ENCODE measurements around the gene STUB1.
"Not testable (repeated sequence)": the region's sequence is repeated elsewhere in the genome, so short reads cannot be mapped to it uniquely, and the experiment has no call there.

DNA sequence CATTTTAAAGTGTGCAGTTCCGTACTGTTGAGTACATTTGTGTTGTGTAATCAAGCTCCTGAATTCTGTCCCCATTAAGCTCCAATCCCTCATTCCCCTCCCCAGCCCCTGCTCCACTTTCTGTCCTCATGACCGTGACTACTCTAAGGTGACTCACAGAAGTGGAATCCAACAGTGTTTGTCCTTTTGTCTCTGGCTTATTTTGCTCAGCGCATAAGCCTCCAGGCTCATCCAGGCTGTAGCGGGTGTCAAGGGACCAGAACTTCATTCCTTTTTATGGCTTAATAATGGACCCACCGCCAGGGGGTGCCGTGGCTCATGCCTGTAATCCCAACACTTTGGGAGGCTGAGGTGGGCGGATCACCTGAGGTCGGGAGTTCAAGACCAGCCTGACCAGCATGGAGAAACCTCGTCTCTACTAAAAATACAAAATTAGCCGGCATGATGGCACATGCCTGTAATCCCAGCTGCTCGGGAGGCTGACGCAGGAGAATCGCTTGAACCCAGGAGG, 32.6 kb downstream of the STUB1 start:
- TF ChIP-seq, protein P1, sequence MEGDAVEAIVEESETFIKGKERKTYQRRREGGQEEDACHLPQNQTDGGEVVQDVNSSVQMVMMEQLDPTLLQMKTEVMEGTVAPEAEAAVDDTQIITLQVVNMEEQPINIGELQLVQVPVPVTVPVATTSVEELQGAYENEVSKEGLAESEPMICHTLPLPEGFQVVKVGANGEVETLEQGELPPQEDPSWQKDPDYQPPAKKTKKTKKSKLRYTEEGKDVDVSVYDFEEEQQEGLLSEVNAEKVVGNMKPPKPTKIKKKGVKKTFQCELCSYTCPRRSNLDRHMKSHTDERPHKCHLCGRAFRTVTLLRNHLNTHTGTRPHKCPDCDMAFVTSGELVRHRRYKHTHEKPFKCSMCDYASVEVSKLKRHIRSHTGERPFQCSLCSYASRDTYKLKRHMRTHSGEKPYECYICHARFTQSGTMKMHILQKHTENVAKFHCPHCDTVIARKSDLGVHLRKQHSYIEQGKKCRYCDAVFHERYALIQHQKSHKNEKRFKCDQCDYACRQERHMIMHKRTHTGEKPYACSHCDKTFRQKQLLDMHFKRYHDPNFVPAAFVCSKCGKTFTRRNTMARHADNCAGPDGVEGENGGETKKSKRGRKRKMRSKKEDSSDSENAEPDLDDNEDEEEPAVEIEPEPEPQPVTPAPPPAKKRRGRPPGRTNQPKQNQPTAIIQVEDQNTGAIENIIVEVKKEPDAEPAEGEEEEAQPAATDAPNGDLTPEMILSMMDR (conservative IDR thresholded peaks at IDR 0.05), result peak; percentile 48
- TF ChIP-seq ZFX (IDR thresholded peaks at IDR 0.05), result not testable (repeated sequence)

All from C4-2B (cell line).